Naive thymus-derived CD4-positive, alpha-beta T cell (primary cell): Measurements from ENCODE around the gene CTR9. TPM values are rescaled to one million over a fixed set of nuclear protein-coding genes. Genes with fewer than 3 reads are reported as not detected.

ENCODE experiments used
- ATAC-seq: fragments of 150-1000 bp; cut with Tn5 transposase; 2 replicates; pipeline ENCODE4 v1.10.0; 2021; ENCODE audit warnings: mild to moderate bottlenecking, moderate library complexity
- CTCF ChIA-PET: fragments of 350-600 bp; sonication (Branson Sonifier 250); formaldehyde crosslinking; loops from one replicate; lab custom pipeline; 2021; ENCODE audit warnings: antibody characterized with exemption; lab: Charles Lee
- POLR2A ChIA-PET: fragments of 350-600 bp; sonication (Branson Sonifier 250); formaldehyde crosslinking; loops from one replicate; lab custom pipeline; 2021; ENCODE audit warnings: antibody characterized with exemption, inconsistent platforms; lab: Charles Lee
- DNase-seq, 9 donors: peaks; one replicate each; pipeline versions ENCODE4 v3.0.0 to v3.0.0-alpha.2; 2020 to 2022; ENCODE audit warnings: mixed read lengths in 1 of 9
- H3K27ac ChIP-seq: one replicate; pipeline ENCODE4 v1.7.0; 2013; ENCODE audit warnings: mild to moderate bottlenecking, low read depth, low read length, moderate library complexity
- H3K27me3 ChIP-seq, 2 donors: one replicate each; pipeline ENCODE4 v1.7.0; 2013; ENCODE audit warnings: low read length in 2 of 2, mild to moderate bottlenecking in 2 of 2, moderate library complexity in 2 of 2; ENCODE audit not compliant: control insufficient read depth in 2 of 2, insufficient read depth in 2 of 2
- H3K36me3 ChIP-seq, 3 experiments: 1 replicate in 2 of 3; 2 replicates in 1 of 3; pipeline ENCODE4 v1.7.0; 2013; ENCODE audit warnings: low read length in 3 of 3, mild to moderate bottlenecking in 3 of 3, moderate library complexity in 1 of 3; ENCODE audit not compliant: insufficient read depth in 3 of 3, control insufficient read depth in 2 of 3
- H3K4me1 ChIP-seq, 2 donors: one replicate each; pipeline ENCODE4 v1.7.0; 2013; ENCODE audit warnings: low read length in 2 of 2, mild to moderate bottlenecking in 2 of 2, moderate library complexity in 1 of 2; ENCODE audit not compliant: control insufficient read depth in 2 of 2, insufficient read depth in 2 of 2
- H3K4me3 ChIP-seq: 2 replicates; pipeline ENCODE4 v1.7.0; 2013; ENCODE audit warnings: mild to moderate bottlenecking, low read length
- H3K9me3 ChIP-seq, 3 experiments: 1 replicate in 2 of 3; 2 replicates in 1 of 3; pipeline ENCODE4 v1.7.0; 2013; ENCODE audit warnings: low read length in 3 of 3; ENCODE audit not compliant: control insufficient read depth in 2 of 3
- H3K27ac Mint-ChIP-seq, 9 donors: one replicate each; pipeline ENCODE4 v1.8.0; 2020 to 2022; ENCODE audit warnings: mixed read lengths in 9 of 9, mild to moderate bottlenecking in 8 of 9, moderate library complexity in 5 of 9, inconsistent platforms in 2 of 9
- H3K27me3 Mint-ChIP-seq, 5 donors: one replicate each; pipeline ENCODE4 v1.8.0; 2021 to 2022; ENCODE audit warnings: mixed read lengths in 5 of 5, mild to moderate bottlenecking in 1 of 5
- H3K36me3 Mint-ChIP-seq, 5 donors: one replicate each; pipeline ENCODE4 v1.8.0; 2020 to 2022; ENCODE audit warnings: mixed read lengths in 5 of 5, mild to moderate bottlenecking in 3 of 5, inconsistent platforms in 1 of 5
- H3K4me1 Mint-ChIP-seq, 7 donors: one replicate each; pipeline ENCODE4 v1.8.0; 2020 to 2022; ENCODE audit warnings: mixed read lengths in 7 of 7, mild to moderate bottlenecking in 3 of 7, inconsistent platforms in 1 of 7
- H3K4me3 Mint-ChIP-seq, 10 donors: one replicate each; pipeline ENCODE4 v1.8.0; 2020 to 2022; ENCODE audit warnings: mild to moderate bottlenecking in 10 of 10, mixed read lengths in 10 of 10, moderate library complexity in 6 of 10, inconsistent platforms in 2 of 10
- H3K9me3 Mint-ChIP-seq, 11 donors: one replicate each; pipeline ENCODE4 v1.8.0; 2020 to 2022; ENCODE audit warnings: mixed read lengths in 11 of 11, mild to moderate bottlenecking in 4 of 11, inconsistent platforms in 1 of 11, moderate library complexity in 1 of 11
- intact Hi-C, 2 donors: fragments of 100-400 bp; cut with micrococcal nuclease; formaldehyde crosslinking; loops; one replicate each; pipeline ENCODE4 v1.15.1; 2023
- polyA plus RNA-seq, 2 donors: library from polyadenylated mRNA; unstranded; fragments of 300-500 nt; fragmentation: Illumina TruSeq; gene quantifications; one replicate each; pipeline ENCODE4 v1.2.3, GENCODE V29; 2021
- total RNA-seq, 6 experiments: library from RNA in 5 of 6; stranded (reverse) in 5 of 6; gene quantifications; 1 replicate in 5 of 6; 2 replicates in 1 of 6; pipeline ENCODE4 v1.2.3 and lab custom pipeline; 2021 to 2026

Gene CTR9
- total and polyA plus RNA-seq, 7 experiments from 2014 or later: 23.8 to 70.3 (median 51.7) TPM

- Mint-ChIP-seq H3K36me3 (peaks cover 0 to 26% (median 15%) of the 10 kb centered on the region in 5 donors), H3K27ac (peak overlapping the region in 2 of 9 donors; percentile 11 to 28), H3K4me3 (peak overlapping the region in 2 of 10 donors; percentile 22 to 51), H3K27me3 (peaks cover 0 to 23% (median 8%) of the 10 kb centered on the region in 5 donors), H3K9me3 (no peaks in the 10 kb centered on the region), H3K4me1 (peaks cover 20 to 37% (median 28%) of the 10 kb centered on the region in 7 donors)
- DNase-seq (no peak), ATAC-seq (no peak)
- Histone ChIP-seq H3K9me3 (no peaks in the 10 kb centered on the region), H3K27me3 (no peaks in the 10 kb centered on the region), H3K4me1 (peaks cover 6 to 29% of the 10 kb centered on the region in 2 donors), H3K4me3 (no peak overlapping the region), H3K36me3 (peaks cover 10 to 24% (median 12%) of the 10 kb centered on the region in 3 experiments), H3K27ac (no peak overlapping the region)
- CTCF ChIA-PET: interaction anchor here (0.6 to 3.8 kb wide), 23 partner anchors 8 to 994 kb away, joined by 3 to 47 read pairs (median 4); no protein-coding TSS in a partner anchor
- intact Hi-C loops: loop anchor here (2.0 to 10.0 kb wide), 3 partner anchors 361 to 993 kb away; no protein-coding TSS in a partner anchor
- POLR2A ChIA-PET: interaction anchor here (0.6 to 2.2 kb wide), 9 partner anchors 13 to 512 kb away, joined by 3 to 15 read pairs (median 4); partner anchors contain the start of gene EIF4G2
Observed at GRCh38 chr11:10793470-10794255, 42.6 kb downstream of the CTR9 start.

GRCh38 chr11:10796191-10796590 is 45.1 kb downstream of the CTR9 start:
- H3K27me3 ChIP-seq: no peaks in the 10 kb centered on the region
- H3K4me1 ChIP-seq: peaks cover 23 to 53% of the 10 kb centered on the region in 2 donors
- peaks cover 0 to 11% (median 8%) of the 10 kb centered on the region in 5 donors for H3K27me3 Mint-ChIP-seq
- no peak for DNase-seq
- ChIA-PET CTCF (interaction anchor here (0.8 to 2.0 kb wide), 5 partner anchors 13 to 232 kb away, joined by 3 to 8 read pairs (median 4); partner anchors contain the start of gene EIF4G2), POLR2A (interaction anchor here (0.6 to 6.9 kb wide), 3 partner anchors 13 to 62 kb away, joined by 4 to 88 read pairs (median 5); partner anchors contain the start of genes EIF4G2 and ZBED5)
- intact Hi-C loops: loop anchor here in 1 of 2 donors (10.0 kb wide), 1 partner anchor 359 kb away; no protein-coding TSS in a partner anchor
- no peaks in the 10 kb centered on the region for H3K9me3 Mint-ChIP-seq
- ATAC-seq: no peak
- H3K4me1 Mint-ChIP-seq: peaks cover 44 to 62% (median 53%) of the 10 kb centered on the region in 7 donors
- no peaks in the 10 kb centered on the region for H3K9me3 ChIP-seq
- H3K27ac Mint-ChIP-seq: peak overlapping the region in 5 of 9 donors; percentile 11 to 72 (median 61)
- no peak overlapping the region for H3K27ac ChIP-seq
- no peak overlapping the region for H3K4me3 Mint-ChIP-seq
- H3K4me3 ChIP-seq: no peak overlapping the region
- H3K36me3 Mint-ChIP-seq: peaks cover 11 to 51% (median 34%) of the 10 kb centered on the region in 5 donors
- H3K36me3 ChIP-seq: peaks cover 22 to 50% (median 36%) of the 10 kb centered on the region in 3 experiments

GRCh38 chr11:10797001-10797400 is 46.0 kb downstream of the CTR9 start:
- Histone ChIP-seq H3K36me3 (peaks cover 28 to 58% (median 44%) of the 10 kb centered on the region in 3 experiments), H3K27ac (no peak overlapping the region), H3K4me1 (peaks cover 30 to 60% of the 10 kb centered on the region in 2 donors), H3K9me3 (no peaks in the 10 kb centered on the region), H3K27me3 (no peaks in the 10 kb centered on the region), H3K4me3 (no peak overlapping the region)
- Mint-ChIP-seq H3K36me3 (peaks cover 16 to 60% (median 41%) of the 10 kb centered on the region in 5 donors), H3K4me3 (no peak overlapping the region), H3K4me1 (peaks cover 49 to 70% (median 62%) of the 10 kb centered on the region in 7 donors), H3K27me3 (peaks cover 0 to 8% (median 4%) of the 10 kb centered on the region in 5 donors), H3K27ac (peak overlapping the region in 8 of 9 donors; percentile 11 to 61 (median 56)), H3K9me3 (no peaks in the 10 kb centered on the region)
- ChIA-PET POLR2A (interaction anchor here (1.8 to 6.9 kb wide), 3 partner anchors 12 to 61 kb away, joined by 4 to 88 read pairs (median 9); partner anchors contain the start of genes EIF4G2 and ZBED5), CTCF (interaction anchor here (0.6 to 2.0 kb wide), 3 partner anchors 13 to 1413 kb away, joined by 3 to 8 read pairs (median 3); partner anchors contain the start of gene EIF4G2)
- no peak for ATAC-seq
- DNase-seq: no peak
- intact Hi-C loops: loop anchor here (1.0 to 10.0 kb wide), 2 partner anchors 12 to 358 kb away; no protein-coding TSS in a partner anchor

GRCh38 chr11:10797531-10797930 is 46.5 kb downstream of the CTR9 start:
- Histone ChIP-seq H3K9me3 (no peaks in the 10 kb centered on the region), H3K4me3 (no peak overlapping the region), H3K27ac (no peak overlapping the region), H3K27me3 (no peaks in the 10 kb centered on the region), H3K4me1 (peaks cover 33 to 58% of the 10 kb centered on the region in 2 donors), H3K36me3 (peaks cover 30 to 63% (median 49%) of the 10 kb centered on the region in 3 experiments)
- DNase-seq: no peak
- H3K4me1 Mint-ChIP-seq: peaks cover 47 to 72% (median 65%) of the 10 kb centered on the region in 7 donors
- H3K9me3 Mint-ChIP-seq: no peaks in the 10 kb centered on the region
- H3K36me3 Mint-ChIP-seq: peaks cover 16 to 65% (median 44%) of the 10 kb centered on the region in 5 donors
- ATAC-seq: peak; percentile 42
- intact Hi-C loops: loop anchor here (1.0 to 10.0 kb wide), 2 partner anchors 12 to 357 kb away; no protein-coding TSS in a partner anchor
- ChIA-PET POLR2A (interaction anchor here (0.8 to 6.9 kb wide), 6 partner anchors 9 to 61 kb away, joined by 3 to 88 read pairs (median 4); partner anchors contain the start of genes EIF4G2 and ZBED5), CTCF (interaction anchor here (0.6 kb wide), 2 partner anchors 201 to 1413 kb away, joined by 3 read pairs; no protein-coding TSS in a partner anchor)
- no peak overlapping the region for H3K4me3 Mint-ChIP-seq
- peak overlapping the region in 4 of 9 donors; percentile 25 to 84 (median 56) for H3K27ac Mint-ChIP-seq
- H3K27me3 Mint-ChIP-seq: peaks cover 0 to 6% (median 3%) of the 10 kb centered on the region in 5 donors

GRCh38 chr11:10798330-10798928 is 47.4 kb downstream of the CTR9 start:
- Histone ChIP-seq H3K36me3 (peaks cover 33 to 72% (median 58%) of the 10 kb centered on the region in 3 experiments), H3K4me3 (no peak overlapping the region), H3K27ac (no peak overlapping the region), H3K9me3 (no peaks in the 10 kb centered on the region), H3K27me3 (no peaks in the 10 kb centered on the region), H3K4me1 (peaks cover 31 to 51% of the 10 kb centered on the region in 2 donors)
- CTCF ChIA-PET: no interaction called here
- Mint-ChIP-seq H3K27ac (peak overlapping the region in 8 of 9 donors; percentile 10 to 87 (median 77)), H3K4me3 (peak overlapping the region in 4 of 10 donors; percentile 10 to 44 (median 24)), H3K4me1 (peaks cover 43 to 68% (median 61%) of the 10 kb centered on the region in 7 donors), H3K27me3 (no peaks in the 10 kb centered on the region), H3K36me3 (peaks cover 18 to 70% (median 45%) of the 10 kb centered on the region in 5 donors), H3K9me3 (no peaks in the 10 kb centered on the region)
- no peak for DNase-seq
- ATAC-seq: no peak
- POLR2A ChIA-PET: interaction anchor here (0.9 to 6.9 kb wide), 5 partner anchors 8 to 60 kb away, joined by 3 to 88 read pairs (median 4); partner anchors contain the start of genes EIF4G2 and ZBED5
- intact Hi-C loops: loop anchor here in 1 of 2 donors (1.0 to 10.0 kb wide), 2 partner anchors 8 to 356 kb away; no protein-coding TSS in a partner anchor
